HUES48 (cell line): ENCODE data around the gene GPR132.

Experiments
- H3K27ac ChIP-seq: one replicate; pipeline ENCODE4 v1.7.0; 2013; ENCODE audit warnings: low read depth, low read length, inconsistent platforms
- H3K27me3 ChIP-seq: 2 replicates; pipeline ENCODE4 v1.6.1; 2013; ENCODE audit warnings: mild to moderate bottlenecking, low read length; ENCODE audit not compliant: control insufficient read depth, insufficient read depth
- H3K36me3 ChIP-seq: 2 replicates; pipeline ENCODE4 v1.6.1; 2013; ENCODE audit warnings: low read length; ENCODE audit not compliant: control insufficient read depth, insufficient read depth
- H3K4me1 ChIP-seq: 2 replicates; pipeline ENCODE4 v1.6.1; 2013; ENCODE audit warnings: mild to moderate bottlenecking, low read length; ENCODE audit not compliant: control insufficient read depth, insufficient read depth
- H3K4me3 ChIP-seq: 2 replicates; pipeline ENCODE4 v1.5.1; 2013; ENCODE audit warnings: mild to moderate bottlenecking, low read depth, low read length
- H3K9ac ChIP-seq: 2 replicates; pipeline ENCODE4 v1.6.1; 2013; ENCODE audit warnings: mild to moderate bottlenecking, low read depth, low read length, moderate library complexity
- H3K9me3 ChIP-seq: 2 replicates; pipeline ENCODE4 v1.6.1; 2013; ENCODE audit warnings: low read length; ENCODE audit not compliant: control insufficient read depth, insufficient read depth

The GPR132 gene

GRCh38 chr14:105098316-105098715 is 33.1 kb upstream of the GPR132 start:
- peaks cover 20% of the 10 kb centered on the region for H3K27me3 ChIP-seq

GRCh38 chr14:105097794-105098127 is 32.5 kb upstream of the GPR132 start:
- no peak overlapping the region for H3K27ac ChIP-seq
- no peaks in the 10 kb centered on the region for H3K36me3 ChIP-seq
- no peak overlapping the region for H3K4me3 ChIP-seq
- H3K4me1 ChIP-seq = peaks cover 4% of the 10 kb centered on the region; the same call in 1 of the 2 replicates
- peaks cover 24% of the 10 kb centered on the region for H3K27me3 ChIP-seq
- H3K9ac ChIP-seq = no peak overlapping the region
- 0 out of 2 replicates have a peak, but pooled peaks cover 6% of the 10 kb centered on the region for H3K9me3 ChIP-seq

More at GRCh38 chr14:105098316-105098715, 33.1 kb upstream of the GPR132 start:
- Histone ChIP-seq H3K36me3 (no peaks in the 10 kb centered on the region), H3K4me3 (no peak overlapping the region), H3K9ac (no peak overlapping the region), H3K4me1 (peaks cover 4% of the 10 kb centered on the region; the same call in 1 of the 2 replicates), H3K27ac (no peak overlapping the region), H3K9me3 (0 out of 2 replicates have a peak, but pooled peaks cover 6% of the 10 kb centered on the region)

- H3K27me3 ChIP-seq = peaks cover 34% of the 10 kb centered on the region
- H3K9ac ChIP-seq = no peak overlapping the region
- H3K4me3 ChIP-seq = no peak overlapping the region
- H3K36me3 ChIP-seq = no peaks in the 10 kb centered on the region
- peaks cover 4% of the 10 kb centered on the region; the same call in 1 of the 2 replicates for H3K4me1 ChIP-seq
- H3K27ac ChIP-seq = no peak overlapping the region
- 0 out of 2 replicates have a peak, but pooled peaks cover 6% of the 10 kb centered on the region for H3K9me3 ChIP-seq
Observed at GRCh38 chr14:105096206-105096875, 31.1 kb upstream of the GPR132 start.

- 0 out of 2 replicates have a peak, but pooled peaks cover 6% of the 10 kb centered on the region for H3K9me3 ChIP-seq
- H3K9ac ChIP-seq = no peak overlapping the region
- H3K4me3 ChIP-seq = no peak overlapping the region
- no peak overlapping the region for H3K27ac ChIP-seq
- no peaks in the 10 kb centered on the region for H3K36me3 ChIP-seq
- H3K4me1 ChIP-seq = peaks cover 4% of the 10 kb centered on the region; the same call in 1 of the 2 replicates
- peaks cover 34% of the 10 kb centered on the region for H3K27me3 ChIP-seq
Observed at GRCh38 chr14:105095236-105095805, 30.1 kb upstream of the GPR132 start.

- Histone ChIP-seq H3K4me3 (peak overlapping the region; percentile 62; the same call in 1 of the 2 replicates), H3K9me3 (no peaks in the 10 kb centered on the region)
Observed at GRCh38 chr14:105094193-105094907, 29.1 kb upstream of the GPR132 start.

GRCh38 chr14:105093431-105094192 is 28.4 kb upstream of the GPR132 start:
- H3K9ac ChIP-seq = no peak overlapping the region
- no peak overlapping the region for H3K27ac ChIP-seq
- peaks cover 43% of the 10 kb centered on the region for H3K27me3 ChIP-seq
- no peaks in the 10 kb centered on the region for H3K9me3 ChIP-seq
- peak overlapping the region; percentile 62 for H3K4me3 ChIP-seq
- peaks cover 4% of the 10 kb centered on the region; the same call in 1 of the 2 replicates for H3K4me1 ChIP-seq
- H3K36me3 ChIP-seq = no peaks in the 10 kb centered on the region

More at GRCh38 chr14:105094193-105094907, 29.1 kb upstream of the GPR132 start:
- H3K36me3 ChIP-seq = no peaks in the 10 kb centered on the region
- H3K27me3 ChIP-seq = peaks cover 36% of the 10 kb centered on the region
- H3K4me1 ChIP-seq = peaks cover 4% of the 10 kb centered on the region; the same call in 1 of the 2 replicates
- H3K27ac ChIP-seq = no peak overlapping the region
- no peak overlapping the region for H3K9ac ChIP-seq

- H3K9ac ChIP-seq = no peak overlapping the region
- peaks cover 49% of the 10 kb centered on the region for H3K27me3 ChIP-seq
- peaks cover 7% of the 10 kb centered on the region for H3K4me1 ChIP-seq
- no peaks in the 10 kb centered on the region for H3K36me3 ChIP-seq
- no peaks in the 10 kb centered on the region for H3K9me3 ChIP-seq
- peak overlapping the region; percentile 62 for H3K4me3 ChIP-seq
- H3K27ac ChIP-seq = no peak overlapping the region
Observed at GRCh38 chr14:105093038-105093430, 27.8 kb upstream of the GPR132 start.

- Histone ChIP-seq H3K36me3 (no peaks in the 10 kb centered on the region), H3K9me3 (no peaks in the 10 kb centered on the region), H3K27me3 (peaks cover 55% of the 10 kb centered on the region), H3K27ac (no peak overlapping the region), H3K9ac (no peak overlapping the region), H3K4me3 (peak overlapping the region; percentile 62), H3K4me1 (peaks cover 11% of the 10 kb centered on the region)
Observed at GRCh38 chr14:105092171-105093037, 27.2 kb upstream of the GPR132 start.

- Histone ChIP-seq H3K9me3 (no peaks in the 10 kb centered on the region), H3K4me1 (peaks cover 11% of the 10 kb centered on the region), H3K36me3 (no peaks in the 10 kb centered on the region), H3K27me3 (peaks cover 62% of the 10 kb centered on the region), H3K9ac (no peak overlapping the region), H3K4me3 (no peak overlapping the region), H3K27ac (no peak overlapping the region)
Observed at GRCh38 chr14:105091517-105092170, 26.4 kb upstream of the GPR132 start.
